K562 (cell line): Measurements from ENCODE around the gene SAPCD1. TPM values are rescaled to one million over a fixed set of nuclear protein-coding genes. Genes with fewer than 3 reads are reported as not detected.

Source experiments
- DMBX1 ChIP-seq: fragments of 250-450 bp; sonication (Bioruptor Pico); IDR thresholded peaks from 2 replicates; pipeline ENCODE4 v1.8.0; 2022; ENCODE audit warnings: inconsistent platforms, mild to moderate bottlenecking, moderate library complexity, borderline replicate concordance
- PHTF2 ChIP-seq: fragments of 250-450 bp; sonication (Bioruptor Pico); IDR thresholded peaks from 2 replicates; pipeline ENCODE4 v1.5.0; 2021; ENCODE audit warnings: mild to moderate bottlenecking
- SMAD4 ChIP-seq: fragments of 250-450 bp; sonication (Bioruptor Pico); conservative IDR thresholded peaks from 2 replicates; pipeline ENCODE4 v1.8.0; 2021; ENCODE audit warnings: inconsistent platforms, mild to moderate bottlenecking, moderate library complexity
- TARDBP ChIP-seq: fragments of 450-650 bp; IDR thresholded peaks from 2 replicates; pipeline ENCODE4 v1.6.1; 2016
- TOE1 ChIP-seq, 2 experiments: fragments of 450-650 bp in 1 of 2; sonication (generic) in 1 of 2; formaldehyde crosslinking in 1 of 2; IDR thresholded peaks; 2 replicates each; pipeline versions ENCODE4 v1.7.1 to v1.8.0; 2016 to 2022; ENCODE audit warnings: borderline replicate concordance in 2 of 2, mild to moderate bottlenecking in 2 of 2, antibody characterized with exemption in 1 of 2, inconsistent platforms in 1 of 2, low read depth in 1 of 2, missing genetic modification reagents in 1 of 2, moderate library complexity in 1 of 2
- polyA plus RNA-seq, 8 experiments: library from polyadenylated mRNA; depleted of rRNA in 4 of 8; stranded (reverse) in 5 of 8; unstranded in 3 of 8; fragments of >200 nt; fragmentation: Nextera tagmentation in 2 of 8; fragmentation: Illumina TruSeq in 1 of 8; extraction: Ambion mirVana in 2 of 8; extraction: Trizol in 1 of 8; gene quantifications; 2 replicates each; pipeline versions ENCODE4 v1.2.1 to v1.2.3, GENCODE V29; 2011 to 2014; ENCODE audit warnings: inconsistent platforms in 1 of 8, missing spikeins in 1 of 8
- total RNA-seq, 7 experiments: library from RNA; depleted of rRNA in 6 of 7; stranded (reverse); fragments of >200 nt in 6 of 7; fragmentation: Illumina TruSeq in 2 of 7; extraction: Trizol in 2 of 7; gene quantifications; 2 replicates each; pipeline versions ENCODE4 v1.2.1 to v1.2.3, GENCODE V29; 2011 to 2021; ENCODE audit warnings: low replicate concordance in 1 of 7
- TF ChIP-seq, protein P1 (sequence below), 2 experiments: IDR thresholded peaks; 2 replicates each; pipeline ENCODE4 v1.6.1; 2011; ENCODE audit warnings: borderline replicate concordance in 1 of 2, control low read depth in 1 of 2, low read depth in 1 of 2, low read length in 1 of 2, mild to moderate bottlenecking in 1 of 2, mixed read lengths in 1 of 2, moderate library complexity in 1 of 2; ENCODE audit not compliant: insufficient read depth in 1 of 2, insufficient read length in 1 of 2, poor library complexity in 1 of 2, severe bottlenecking in 1 of 2; ENCODE audit errors: extremely low read depth in 1 of 2
- TF ChIP-seq, protein P2 (sequence below): fragments of 450-650 bp; IDR thresholded peaks from 2 replicates; pipeline ENCODE4 v1.6.1; 2016; ENCODE audit warnings: mild to moderate bottlenecking, moderate library complexity
- TF ChIP-seq, protein P3 (sequence below), 2 experiments: fragments of 450-650 bp; IDR thresholded peaks; 2 replicates each; pipeline ENCODE4 v1.6.1; 2016

The SAPCD1 gene
- total and polyA plus RNA-seq, 9 of the 15 experiments (the other 6 are each of a cell fraction or from before 2014, with no cell fraction given) = 2.6 to 30.2 (median 7.4) TPM

DNA sequence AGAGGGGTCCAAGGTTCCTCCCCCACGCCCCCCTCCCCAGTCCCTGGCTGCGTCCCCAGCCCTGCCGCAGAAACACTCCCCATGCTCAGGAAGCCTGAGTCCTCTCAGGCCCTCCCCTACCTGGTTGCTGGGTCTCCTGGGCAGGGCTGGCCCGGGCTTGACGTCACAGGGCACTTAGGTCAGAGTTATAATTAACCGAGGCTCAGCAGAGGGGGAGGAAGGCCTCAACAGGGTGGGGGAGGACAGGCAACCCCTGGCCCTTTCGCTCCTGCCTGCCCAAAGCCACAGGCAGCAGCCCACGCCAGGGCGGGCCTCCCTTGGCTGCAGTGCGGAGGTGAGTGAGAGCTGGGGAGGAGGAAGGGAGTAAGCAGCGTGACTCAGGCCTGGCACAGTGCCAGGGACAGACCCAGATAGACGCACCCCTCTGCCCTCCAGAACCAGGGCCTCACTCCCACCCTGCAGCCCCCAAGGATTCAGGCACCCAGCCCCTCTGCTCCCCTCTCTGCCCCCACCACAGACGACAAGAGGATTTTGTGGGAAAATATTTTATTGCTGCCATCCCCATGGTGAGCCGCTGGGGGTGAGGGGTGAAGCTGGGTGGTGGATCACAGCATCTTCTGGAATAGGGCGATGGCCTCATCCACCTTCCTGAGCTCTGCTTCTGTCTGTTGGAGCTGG, 14.7 kb downstream of the SAPCD1 start, which contains the start of gene VWA7 (continued):
- TF ChIP-seq SMAD4 (peak; percentile 94), PHTF2 (CRISPR knock-in tag) (peak; percentile 32; the same call in 1 of the 2 replicates), TOE1 (IDR thresholded peaks at IDR 0.05; ENCODE audit: borderline replicate concordance) (peak; percentile 90; the same call in 1 of the 2 replicates), TOE1 (CRISPR knock-in tag; IDR thresholded peaks at IDR 0.05; ENCODE audit: borderline replicate concordance, low read depth) (no peak), TARDBP (peak; percentile 94), DMBX1 (CRISPR knock-in tag) (peak; percentile 71; the same call in 1 of the 2 replicates)
- TF ChIP-seq, protein P1, sequence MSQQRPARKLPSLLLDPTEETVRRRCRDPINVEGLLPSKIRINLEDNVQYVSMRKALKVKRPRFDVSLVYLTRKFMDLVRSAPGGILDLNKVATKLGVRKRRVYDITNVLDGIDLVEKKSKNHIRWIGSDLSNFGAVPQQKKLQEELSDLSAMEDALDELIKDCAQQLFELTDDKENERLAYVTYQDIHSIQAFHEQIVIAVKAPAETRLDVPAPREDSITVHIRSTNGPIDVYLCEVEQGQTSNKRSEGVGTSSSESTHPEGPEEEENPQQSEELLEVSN (IDR thresholded peaks at IDR 0.05; ENCODE audit: borderline replicate concordance in 1 of 2, extremely low read depth in 1 of 2, insufficient read depth in 1 of 2, insufficient read length in 1 of 2, low read depth in 1 of 2, low read length in 1 of 2, poor library complexity in 1 of 2, severe bottlenecking in 1 of 2) = peak; percentile 40 to 57
- TF ChIP-seq, protein P2, sequence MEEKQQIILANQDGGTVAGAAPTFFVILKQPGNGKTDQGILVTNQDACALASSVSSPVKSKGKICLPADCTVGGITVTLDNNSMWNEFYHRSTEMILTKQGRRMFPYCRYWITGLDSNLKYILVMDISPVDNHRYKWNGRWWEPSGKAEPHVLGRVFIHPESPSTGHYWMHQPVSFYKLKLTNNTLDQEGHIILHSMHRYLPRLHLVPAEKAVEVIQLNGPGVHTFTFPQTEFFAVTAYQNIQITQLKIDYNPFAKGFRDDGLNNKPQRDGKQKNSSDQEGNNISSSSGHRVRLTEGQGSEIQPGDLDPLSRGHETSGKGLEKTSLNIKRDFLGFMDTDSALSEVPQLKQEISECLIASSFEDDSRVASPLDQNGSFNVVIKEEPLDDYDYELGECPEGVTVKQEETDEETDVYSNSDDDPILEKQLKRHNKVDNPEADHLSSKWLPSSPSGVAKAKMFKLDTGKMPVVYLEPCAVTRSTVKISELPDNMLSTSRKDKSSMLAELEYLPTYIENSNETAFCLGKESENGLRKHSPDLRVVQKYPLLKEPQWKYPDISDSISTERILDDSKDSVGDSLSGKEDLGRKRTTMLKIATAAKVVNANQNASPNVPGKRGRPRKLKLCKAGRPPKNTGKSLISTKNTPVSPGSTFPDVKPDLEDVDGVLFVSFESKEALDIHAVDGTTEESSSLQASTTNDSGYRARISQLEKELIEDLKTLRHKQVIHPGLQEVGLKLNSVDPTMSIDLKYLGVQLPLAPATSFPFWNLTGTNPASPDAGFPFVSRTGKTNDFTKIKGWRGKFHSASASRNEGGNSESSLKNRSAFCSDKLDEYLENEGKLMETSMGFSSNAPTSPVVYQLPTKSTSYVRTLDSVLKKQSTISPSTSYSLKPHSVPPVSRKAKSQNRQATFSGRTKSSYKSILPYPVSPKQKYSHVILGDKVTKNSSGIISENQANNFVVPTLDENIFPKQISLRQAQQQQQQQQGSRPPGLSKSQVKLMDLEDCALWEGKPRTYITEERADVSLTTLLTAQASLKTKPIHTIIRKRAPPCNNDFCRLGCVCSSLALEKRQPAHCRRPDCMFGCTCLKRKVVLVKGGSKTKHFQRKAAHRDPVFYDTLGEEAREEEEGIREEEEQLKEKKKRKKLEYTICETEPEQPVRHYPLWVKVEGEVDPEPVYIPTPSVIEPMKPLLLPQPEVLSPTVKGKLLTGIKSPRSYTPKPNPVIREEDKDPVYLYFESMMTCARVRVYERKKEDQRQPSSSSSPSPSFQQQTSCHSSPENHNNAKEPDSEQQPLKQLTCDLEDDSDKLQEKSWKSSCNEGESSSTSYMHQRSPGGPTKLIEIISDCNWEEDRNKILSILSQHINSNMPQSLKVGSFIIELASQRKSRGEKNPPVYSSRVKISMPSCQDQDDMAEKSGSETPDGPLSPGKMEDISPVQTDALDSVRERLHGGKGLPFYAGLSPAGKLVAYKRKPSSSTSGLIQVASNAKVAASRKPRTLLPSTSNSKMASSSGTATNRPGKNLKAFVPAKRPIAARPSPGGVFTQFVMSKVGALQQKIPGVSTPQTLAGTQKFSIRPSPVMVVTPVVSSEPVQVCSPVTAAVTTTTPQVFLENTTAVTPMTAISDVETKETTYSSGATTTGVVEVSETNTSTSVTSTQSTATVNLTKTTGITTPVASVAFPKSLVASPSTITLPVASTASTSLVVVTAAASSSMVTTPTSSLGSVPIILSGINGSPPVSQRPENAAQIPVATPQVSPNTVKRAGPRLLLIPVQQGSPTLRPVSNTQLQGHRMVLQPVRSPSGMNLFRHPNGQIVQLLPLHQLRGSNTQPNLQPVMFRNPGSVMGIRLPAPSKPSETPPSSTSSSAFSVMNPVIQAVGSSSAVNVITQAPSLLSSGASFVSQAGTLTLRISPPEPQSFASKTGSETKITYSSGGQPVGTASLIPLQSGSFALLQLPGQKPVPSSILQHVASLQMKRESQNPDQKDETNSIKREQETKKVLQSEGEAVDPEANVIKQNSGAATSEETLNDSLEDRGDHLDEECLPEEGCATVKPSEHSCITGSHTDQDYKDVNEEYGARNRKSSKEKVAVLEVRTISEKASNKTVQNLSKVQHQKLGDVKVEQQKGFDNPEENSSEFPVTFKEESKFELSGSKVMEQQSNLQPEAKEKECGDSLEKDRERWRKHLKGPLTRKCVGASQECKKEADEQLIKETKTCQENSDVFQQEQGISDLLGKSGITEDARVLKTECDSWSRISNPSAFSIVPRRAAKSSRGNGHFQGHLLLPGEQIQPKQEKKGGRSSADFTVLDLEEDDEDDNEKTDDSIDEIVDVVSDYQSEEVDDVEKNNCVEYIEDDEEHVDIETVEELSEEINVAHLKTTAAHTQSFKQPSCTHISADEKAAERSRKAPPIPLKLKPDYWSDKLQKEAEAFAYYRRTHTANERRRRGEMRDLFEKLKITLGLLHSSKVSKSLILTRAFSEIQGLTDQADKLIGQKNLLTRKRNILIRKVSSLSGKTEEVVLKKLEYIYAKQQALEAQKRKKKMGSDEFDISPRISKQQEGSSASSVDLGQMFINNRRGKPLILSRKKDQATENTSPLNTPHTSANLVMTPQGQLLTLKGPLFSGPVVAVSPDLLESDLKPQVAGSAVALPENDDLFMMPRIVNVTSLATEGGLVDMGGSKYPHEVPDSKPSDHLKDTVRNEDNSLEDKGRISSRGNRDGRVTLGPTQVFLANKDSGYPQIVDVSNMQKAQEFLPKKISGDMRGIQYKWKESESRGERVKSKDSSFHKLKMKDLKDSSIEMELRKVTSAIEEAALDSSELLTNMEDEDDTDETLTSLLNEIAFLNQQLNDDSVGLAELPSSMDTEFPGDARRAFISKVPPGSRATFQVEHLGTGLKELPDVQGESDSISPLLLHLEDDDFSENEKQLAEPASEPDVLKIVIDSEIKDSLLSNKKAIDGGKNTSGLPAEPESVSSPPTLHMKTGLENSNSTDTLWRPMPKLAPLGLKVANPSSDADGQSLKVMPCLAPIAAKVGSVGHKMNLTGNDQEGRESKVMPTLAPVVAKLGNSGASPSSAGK = no peak
- TF ChIP-seq, protein P3, sequence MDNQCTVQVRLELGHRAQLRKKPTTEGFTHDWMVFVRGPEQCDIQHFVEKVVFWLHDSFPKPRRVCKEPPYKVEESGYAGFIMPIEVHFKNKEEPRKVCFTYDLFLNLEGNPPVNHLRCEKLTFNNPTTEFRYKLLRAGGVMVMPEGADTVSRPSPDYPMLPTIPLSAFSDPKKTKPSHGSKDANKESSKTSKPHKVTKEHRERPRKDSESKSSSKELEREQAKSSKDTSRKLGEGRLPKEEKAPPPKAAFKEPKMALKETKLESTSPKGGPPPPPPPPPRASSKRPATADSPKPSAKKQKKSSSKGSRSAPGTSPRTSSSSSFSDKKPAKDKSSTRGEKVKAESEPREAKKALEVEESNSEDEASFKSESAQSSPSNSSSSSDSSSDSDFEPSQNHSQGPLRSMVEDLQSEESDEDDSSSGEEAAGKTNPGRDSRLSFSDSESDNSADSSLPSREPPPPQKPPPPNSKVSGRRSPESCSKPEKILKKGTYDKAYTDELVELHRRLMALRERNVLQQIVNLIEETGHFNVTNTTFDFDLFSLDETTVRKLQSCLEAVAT (IDR thresholded peaks at IDR 0.05) = peak in 1 of 2 experiments; percentile 92; a peak in 2 of 4 replicates
